Retina (tissue), 1 donor: Measurements from ENCODE around the gene GPX3.
A peak's percentile ranks its signal among the peaks of the same experiment; 100 is the strongest.

Experiments
- DNase-seq: peaks from one replicate; pipeline ENCODE4 v3.0.0-alpha.2; 2016

Gene GPX3

DNA sequence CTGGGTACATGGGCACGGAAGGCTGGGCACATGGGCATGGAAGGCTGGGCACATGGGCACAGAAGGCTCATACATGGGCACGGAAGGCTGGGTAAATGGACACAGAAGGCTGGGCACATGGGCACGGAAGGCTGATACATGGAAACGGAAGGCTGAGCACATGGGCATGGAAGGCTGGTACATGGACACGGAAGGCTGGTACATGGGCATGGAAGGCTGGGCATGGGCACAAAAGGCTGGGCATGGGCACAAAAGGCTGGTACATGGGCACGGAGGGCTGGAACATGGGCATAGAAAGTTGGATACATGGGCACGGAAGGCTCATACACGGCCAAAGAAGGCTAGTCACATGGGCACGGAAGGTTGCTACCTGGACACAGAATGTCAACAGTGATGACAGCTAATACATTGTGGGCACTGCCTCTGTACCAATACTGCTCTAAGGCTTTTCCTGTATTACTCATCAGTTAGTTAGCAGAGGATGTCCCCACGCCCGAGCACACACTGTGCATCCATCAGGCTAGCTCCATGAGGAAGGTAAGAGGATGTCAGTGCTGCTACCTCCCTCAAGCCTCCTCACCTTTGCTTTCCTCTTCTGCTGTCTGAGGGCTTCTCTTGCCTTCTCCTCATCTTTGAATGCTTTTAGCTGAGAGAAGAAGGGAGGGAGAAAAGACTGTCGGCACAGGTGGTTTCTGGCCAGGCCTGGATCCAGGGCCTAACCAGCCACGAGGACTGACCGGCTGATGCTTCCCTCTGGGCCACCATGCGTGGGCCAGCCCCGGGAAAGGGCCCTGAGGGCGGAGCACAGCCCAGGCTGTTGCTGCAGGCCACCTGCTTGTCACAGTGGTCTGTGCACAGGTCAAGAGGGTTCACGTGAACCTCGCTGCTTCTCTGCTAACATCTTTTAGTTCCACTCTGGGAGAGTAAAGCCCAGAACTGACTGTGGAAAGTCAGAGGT lies 14.3 kb downstream of the GPX3 start:
- no peak for DNase-seq

DNA sequence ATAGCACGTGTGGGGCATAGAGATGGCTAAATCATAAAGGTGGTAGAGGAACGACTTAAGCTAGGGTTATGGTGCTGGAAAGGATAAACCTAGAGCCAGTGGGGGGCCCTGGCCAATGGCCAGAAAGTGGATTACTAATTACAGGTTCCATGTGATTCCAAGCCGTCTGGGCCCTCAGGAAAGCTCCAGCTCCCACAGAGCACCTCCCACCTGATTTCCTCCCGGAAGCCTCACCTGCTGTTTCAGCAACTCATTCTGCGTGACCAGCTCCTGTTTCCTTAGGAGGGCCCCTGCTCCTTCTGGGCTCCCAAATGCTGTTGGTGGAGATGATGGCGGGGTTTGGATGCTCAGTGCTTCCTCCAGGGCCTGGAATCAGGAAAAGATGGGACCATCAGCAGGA lies 16.2 kb downstream of the GPX3 start:
- DNase-seq, result no peak

DNA sequence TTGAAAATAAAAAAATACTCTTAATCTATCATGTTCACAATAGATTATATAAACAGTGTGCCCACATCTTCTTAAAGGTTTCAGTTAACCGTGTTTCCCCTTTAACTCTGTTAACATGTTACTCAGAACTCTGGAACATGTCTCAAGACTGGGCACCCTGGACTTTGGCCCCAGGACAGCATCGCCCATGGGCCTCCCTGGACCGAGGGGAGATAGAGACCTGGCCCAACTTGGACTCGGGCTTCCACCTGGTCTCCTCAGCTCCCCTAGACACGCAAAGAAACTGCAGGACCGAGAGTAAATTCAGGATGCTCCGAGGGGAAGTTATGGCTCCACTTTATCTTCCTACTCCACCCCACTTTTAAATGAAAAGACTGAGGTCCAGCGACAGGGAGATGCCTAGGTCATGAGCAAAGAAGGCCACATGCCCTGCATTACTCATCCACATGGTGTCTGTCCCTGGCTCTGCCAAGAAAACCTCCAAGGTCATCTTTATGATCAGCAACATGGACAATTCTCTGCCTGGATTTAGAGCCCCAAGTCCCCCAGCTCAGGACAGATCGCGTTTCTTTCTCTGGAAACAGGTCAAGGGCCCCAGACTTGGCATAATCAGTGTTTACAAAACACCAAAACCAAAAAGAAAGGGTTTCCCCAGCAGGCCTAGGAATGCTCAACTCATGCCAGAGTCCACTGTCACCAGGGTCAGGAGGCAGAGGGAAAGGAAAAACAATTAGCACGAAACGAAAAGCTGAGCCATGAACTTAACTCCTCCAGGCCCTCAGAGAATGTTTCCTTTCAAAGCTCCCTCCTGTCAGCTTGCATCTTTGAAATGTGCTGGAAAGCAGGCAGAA lies 17.4 kb downstream of the GPX3 start:
- no peak for DNase-seq

DNA sequence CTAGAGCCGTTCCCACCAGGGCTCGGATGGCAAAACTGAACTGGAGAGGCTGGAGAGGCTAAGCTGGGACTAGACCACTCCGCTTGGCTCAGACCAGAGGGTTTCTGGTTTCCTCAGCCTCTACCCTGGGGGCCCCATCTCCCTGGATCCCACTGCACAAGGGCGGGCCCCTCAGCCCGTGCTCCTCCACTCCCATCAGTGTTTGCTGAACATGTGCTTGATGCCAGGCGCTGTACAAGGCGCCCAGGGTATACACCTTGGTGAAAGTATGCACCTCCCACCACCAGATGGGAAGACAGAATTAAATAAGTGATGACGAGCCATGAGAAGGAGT lies 18.0 kb downstream of the GPX3 start:
- DNase-seq, result no peak

DNA sequence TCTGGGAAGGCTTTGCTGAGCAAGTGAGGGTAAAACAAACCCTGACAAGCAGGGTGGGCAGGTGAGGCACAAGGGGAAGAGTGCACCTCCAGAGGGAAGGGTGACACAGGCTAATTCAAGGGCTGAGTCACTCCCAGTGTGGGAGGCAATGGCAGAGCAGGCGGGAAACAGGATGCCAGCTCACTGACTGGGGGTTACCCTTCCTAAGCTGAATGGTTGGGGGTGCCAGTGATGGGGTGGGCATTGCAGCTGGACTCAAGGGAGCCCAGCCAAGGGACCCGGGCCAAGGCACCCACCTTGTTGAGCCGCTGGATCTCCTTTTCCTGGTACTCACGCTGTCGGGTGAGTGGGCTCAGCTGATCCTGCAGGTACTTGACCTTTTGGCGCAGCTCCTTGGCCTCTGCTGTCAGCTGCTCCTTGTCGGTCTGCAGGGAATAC lies 18.4 kb downstream of the GPX3 start:
- no peak for DNase-seq

DNA sequence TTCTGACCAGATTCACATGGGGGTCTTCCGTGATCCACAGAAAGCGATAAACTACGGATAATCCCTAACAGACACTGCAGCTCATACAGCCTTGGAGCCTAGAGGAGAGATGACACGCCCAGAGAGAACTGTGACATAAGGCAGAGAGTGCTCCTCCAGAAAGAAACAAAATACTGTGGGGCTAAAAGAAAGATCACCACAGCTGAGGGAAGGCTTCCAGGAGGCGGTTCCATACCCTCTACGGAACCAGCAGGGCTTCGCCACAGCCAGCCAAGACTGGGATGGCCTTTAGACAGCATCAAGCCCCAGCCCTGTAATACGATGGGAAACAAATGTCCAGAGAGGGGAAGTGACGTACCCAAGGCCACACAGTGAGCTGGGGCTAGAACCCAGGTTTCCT lies 19.3 kb downstream of the GPX3 start:
- no peak for DNase-seq

DNA sequence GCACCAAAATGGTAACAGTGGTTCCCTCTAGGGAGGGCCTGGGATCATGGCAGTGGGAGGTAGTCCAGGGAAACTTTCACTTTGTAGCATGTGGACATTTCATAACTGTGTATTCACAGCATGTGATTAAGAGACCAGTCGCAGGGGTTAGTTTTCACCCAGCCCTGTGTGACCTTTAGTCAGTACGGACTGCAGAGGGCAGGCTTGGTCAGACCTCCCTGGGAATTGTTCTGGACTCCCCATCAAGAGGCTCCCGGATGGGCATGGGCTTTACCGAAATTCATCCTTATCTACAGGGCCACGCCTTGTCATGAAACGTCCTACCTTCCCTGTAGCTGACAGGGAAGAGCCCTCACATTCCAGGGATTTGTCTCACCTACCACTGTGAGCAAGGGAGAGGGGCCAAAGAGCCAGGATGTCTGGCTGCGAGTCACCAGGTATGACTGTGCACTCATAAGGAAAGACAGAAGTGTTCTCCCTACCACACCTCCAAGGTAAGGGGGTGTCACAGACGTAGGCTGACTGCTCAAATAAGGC lies 19.9 kb downstream of the GPX3 start:
- DNase-seq, result no peak

DNA sequence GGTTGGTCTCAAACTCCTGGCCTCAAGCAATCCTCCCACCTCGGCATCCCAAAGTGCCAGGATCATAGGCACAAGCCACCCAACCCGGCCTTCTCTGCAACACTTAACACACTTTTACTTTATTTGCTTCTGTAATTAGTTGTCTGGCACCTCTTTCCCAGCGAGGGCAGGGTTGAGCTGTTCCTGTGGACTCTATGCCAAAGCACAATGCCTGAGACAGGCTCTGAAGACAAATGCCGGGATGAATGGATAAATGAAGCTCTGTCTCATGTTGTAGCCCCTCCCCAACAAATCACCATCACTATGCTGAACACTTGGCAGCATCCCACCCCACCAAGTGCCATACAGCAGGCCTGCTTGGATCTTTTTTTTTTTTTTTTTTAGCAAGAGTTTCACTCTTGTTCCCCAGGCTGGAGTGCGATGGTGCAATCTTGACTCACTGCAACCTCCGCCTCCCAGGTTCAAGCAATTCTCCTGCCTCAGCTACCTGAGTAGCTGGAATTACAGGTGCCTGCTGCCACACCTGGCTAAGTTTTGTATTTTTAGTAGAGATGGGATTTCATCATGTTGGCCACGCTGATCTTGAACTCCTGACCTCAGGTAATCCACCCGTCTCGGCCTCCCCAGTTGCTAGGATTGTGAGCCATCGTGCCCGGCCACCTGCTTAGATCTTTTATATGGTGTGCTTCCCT lies 21.3 kb downstream of the GPX3 start:
- no peak for DNase-seq

DNA sequence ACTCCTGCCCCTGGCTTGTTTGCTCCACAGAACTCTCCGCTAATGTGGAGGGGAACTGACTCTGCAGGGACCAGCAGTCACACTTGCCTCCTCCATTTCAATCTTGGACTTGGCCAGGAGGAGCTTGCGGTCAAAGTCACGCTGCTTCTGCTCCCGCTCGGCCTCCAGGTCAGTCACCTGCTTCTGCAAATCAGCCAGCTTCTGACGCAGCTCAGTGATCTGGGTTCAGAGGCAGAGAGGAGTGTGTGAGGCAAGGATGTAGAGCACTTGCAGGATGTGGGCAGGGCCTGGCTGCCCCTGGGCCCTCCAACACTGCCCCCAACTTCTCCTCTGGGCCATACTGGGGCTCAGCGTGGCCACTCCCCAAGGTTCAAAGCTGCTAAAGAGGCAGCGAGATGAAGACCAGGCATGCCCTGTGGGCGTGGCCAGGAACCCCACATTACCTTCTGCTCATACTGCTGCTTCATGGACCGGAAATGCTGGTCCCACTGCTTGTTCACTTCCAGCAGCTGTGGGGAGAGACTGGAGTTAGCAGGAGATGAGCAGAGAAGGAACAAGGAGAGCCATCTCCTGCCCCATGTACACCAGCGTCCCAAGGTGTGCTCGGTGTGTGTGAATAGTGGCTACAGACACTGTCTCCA lies 22.2 kb downstream of the GPX3 start:
- no peak for DNase-seq

DNA sequence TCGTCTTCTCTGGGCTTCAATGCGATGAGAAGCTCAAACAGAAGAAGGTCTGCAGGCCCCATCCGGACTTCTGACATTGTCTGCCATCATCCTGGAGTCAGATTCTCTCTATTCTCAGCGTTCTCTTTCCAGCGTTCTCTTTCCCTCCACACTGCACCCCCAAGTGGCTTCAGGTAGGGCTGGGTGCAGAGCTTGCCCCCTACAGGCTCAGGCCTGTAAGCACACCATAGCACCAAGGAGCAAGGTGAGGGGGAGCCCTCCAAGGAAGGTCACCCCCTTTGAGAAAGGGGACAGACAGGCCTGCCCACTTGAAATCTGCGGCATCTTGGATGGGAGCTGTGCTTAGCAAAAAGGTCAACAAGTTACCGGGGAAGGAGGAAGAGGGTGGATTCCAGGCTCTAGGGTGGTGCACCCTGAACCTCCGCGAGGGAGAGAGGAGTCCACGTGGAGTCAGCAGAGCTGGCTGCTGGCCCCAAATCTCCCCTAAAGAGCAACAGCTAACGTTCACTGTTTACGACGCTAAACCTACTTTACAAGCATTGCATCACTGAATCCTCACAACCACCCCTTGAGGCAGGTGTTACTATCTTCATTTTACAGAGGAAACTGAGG lies 27.5 kb downstream of the GPX3 start:
- DNase-seq, result peak; percentile 33

DNA sequence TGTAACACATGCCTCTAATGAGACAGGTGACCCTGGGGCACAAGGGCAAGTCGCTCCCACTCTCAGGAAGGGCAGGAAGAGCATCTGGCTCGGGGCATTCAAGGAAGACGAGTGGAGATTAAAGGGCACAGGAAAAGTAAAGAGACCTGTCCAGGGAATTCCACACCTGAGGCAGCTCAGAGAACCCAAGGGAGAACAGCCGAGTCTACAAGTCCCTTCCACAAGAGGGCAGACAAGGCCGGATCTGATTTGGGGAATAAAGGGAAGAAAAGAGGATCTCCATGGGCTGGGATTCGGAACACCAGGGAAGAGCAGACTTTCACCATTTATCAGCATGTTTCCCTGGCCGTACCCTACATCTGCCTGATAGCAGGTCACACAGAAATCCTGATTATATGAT lies 28.1 kb downstream of the GPX3 start:
- DNase-seq, result no peak

DNA sequence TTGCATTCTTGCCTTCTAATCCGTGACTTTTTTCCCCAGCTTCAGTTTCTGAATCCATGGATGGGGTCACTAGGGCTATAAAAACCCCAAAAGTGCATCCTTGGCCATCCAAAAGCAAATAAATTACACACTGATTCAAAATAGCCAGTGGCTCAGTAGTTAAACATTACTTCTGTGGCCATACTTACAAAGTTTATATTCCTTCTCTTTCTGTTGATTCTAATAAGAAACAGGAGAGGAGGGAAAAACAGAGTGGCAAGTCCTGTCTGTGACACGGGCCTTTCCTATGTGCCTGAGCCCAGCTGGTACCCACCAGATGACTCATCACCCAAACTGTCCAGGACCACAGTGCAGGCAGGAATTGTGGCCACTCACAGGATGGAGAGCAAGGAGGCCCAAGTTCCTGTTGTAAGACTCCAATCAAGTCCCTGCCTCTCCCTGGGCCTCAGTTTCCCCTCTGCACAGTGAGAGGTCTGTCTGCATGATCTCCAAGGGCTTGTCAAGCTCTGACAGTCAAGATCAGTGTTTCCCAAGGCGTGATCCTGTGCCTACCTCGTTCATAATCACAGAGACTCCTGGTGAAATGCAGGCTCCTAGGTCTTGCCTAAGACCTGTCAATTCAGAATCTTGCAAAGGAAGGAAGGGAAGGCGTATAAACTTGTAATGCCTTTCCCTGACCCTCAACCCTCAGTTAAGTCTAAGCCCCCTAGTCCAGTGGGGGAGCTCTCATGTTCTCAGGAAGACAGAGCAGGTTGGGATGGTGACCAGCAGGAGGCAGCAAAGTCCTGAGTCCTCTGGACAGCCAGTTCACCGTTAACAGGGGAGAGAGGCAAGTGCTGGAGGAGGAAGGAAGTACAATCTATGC lies 30.9 kb downstream of the GPX3 start:
- peak; percentile 65 for DNase-seq

DNA sequence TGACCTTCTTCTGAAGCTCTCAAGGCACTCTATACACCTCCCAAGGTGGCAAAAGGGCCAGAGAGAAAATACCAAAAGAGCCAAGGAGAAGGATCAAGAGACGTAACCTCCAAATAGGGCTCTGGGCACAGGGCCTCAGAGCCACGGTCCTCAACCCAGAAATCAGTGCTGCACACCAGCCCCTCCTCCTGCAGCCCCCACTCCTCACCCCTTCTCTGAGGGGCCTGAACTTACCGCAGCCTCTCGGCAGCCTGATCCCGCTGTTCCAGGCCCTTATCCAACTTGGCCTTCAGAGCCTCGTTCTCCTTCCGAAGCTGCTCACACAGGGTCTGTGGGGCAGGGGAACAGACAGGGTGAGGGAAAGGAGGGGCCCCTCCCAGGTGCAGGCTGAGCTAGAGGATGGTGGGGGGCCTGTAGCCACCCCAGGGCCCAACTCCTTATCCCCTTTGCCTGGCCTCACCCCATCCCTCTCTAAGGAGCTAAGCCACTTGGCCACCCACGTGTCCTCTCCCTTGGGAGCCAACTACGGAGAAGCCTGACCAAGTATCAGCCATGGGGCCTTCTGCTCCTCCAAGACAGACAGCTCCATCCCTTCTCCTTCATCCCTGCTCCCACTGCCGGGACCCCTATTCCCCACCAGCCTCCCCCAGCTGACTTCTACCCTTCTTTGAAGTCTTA lies 31.7 kb downstream of the GPX3 start:
- DNase-seq, result no peak

DNA sequence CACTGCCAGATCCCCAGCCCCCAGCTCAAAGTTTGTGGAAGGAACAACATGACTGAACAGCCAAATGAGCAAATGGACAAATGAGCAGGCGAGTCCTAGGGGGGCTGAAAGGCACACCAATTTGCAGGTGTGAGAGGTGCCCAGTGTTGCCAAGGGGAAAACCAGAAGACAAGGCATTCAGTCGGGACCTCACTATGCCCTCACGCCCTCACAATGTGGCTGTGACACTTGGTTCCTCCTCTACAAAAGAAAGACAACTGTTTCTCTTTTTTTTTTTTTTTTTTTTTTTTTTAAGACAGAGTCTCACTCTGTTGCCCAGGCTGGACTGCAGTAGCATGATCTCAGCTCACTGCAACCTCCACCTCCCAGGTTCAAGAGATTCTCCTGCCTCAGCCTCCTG lies 32.4 kb downstream of the GPX3 start:
- no peak for DNase-seq

DNA sequence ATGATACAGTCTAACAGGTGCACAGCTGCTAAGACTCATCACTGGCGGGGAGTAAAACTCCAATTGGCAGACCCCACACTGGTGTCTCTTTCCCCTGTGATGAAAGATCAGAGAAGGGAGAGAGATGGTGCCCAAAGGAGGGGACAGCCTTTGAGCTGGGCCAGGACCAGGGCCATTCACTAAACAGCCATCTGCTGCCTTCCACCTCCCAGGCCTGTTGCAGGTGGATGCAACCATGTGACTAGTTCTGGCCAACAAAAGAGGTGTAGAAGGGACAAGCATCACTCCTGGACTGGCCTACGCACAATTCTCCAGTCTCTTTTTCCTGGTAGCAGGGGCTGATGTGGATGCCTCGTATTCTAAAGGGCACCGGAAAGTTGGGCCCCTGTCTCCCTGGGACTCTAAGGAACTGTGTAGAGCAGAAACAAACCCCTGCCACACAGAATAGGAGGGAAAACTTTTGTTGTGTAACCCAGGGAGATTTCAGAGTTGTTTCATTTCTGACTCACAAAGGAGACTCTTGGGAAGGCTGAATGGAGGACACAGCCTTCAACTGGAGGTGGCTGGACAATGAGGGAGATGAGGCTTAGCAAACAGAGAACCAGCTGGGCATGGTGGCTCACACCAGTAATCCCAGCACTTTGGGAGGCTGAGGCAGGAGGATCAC lies 33.5 kb downstream of the GPX3 start:
- DNase-seq, result no peak

DNA sequence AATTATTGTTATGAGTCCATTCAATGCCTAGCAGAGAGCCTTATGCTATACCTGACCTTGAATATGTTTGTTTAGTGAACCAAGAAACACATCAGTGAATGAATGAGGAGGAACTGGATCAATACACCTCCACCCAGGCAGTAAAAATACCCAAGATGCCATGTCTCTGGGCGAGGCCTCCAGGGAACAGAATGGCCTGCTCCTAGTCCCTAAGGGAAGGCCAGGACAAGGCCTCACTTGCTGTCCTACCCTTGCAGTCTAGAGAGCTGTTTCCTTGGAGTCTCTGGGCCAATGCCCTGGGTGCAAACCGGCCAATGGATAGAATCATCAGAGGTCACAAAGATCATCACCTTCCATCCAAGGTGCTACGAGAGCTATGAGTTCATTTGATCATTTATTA lies 34.3 kb downstream of the GPX3 start:
- DNase-seq, result no peak

DNA sequence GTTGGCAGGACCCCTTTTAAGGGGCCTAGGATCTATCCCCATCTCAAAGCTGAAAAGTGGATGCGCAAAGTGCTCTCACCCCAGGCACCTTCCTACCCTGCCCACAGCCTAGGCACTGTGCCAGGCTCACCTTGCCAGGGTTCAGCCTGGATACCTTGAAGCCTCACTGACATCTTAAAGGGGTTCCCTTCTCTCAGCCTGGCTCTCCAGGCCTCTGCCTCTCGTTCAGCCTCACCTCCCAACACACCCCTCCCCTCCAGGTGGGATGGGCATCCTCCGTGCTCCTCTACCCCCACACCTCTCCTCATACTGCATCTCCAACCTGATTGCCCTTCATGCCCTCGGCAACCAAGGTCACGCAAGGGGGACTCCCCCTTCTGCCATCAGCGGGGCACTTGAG lies 34.9 kb downstream of the GPX3 start:
- DNase-seq, result no peak

DNA sequence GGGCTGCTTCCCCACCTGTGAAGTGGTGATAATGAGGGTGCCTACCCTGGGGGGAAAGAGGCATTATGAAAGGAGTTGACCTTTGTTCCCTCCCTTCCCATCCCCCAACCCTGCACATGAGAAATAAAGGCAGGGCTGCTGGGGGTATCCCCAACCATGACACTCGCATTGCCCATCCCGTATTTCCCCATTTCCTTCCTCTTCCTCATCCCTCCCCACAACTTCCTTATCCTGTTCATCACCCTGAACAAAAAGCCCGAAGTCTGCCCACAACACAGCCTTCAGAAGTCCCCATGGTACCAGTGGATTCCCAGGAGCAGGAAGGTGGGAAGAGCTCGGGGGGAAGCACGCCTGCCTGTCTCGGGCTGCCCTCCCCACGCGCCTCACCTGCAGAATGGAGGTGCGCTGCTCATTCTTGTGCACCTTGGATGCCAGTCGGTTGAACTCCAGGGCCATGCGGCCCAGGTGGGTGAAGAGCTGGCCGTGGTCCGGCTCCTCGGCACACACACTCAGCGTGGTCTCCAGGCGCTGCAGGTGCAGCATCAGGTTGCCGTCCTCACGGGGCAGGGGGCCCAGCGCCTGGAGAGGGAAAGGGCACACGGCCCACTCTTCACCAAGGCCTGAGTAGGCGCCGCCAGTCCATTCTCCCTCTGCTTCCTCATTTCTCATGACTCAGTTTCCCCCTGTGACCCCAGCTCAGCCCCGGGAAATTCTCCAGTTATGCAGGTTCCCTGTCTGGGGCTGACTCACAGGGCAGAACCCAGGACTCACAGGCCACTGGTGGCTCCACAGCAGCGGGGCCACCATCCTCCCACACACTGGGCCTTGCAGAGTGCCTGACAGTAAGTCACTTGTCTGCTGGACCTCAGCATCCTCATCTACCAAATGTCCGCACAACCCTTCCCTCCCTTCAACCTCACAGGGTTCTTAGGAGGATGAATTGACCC lies 36.3 kb downstream of the GPX3 start:
- no peak for DNase-seq

DNA sequence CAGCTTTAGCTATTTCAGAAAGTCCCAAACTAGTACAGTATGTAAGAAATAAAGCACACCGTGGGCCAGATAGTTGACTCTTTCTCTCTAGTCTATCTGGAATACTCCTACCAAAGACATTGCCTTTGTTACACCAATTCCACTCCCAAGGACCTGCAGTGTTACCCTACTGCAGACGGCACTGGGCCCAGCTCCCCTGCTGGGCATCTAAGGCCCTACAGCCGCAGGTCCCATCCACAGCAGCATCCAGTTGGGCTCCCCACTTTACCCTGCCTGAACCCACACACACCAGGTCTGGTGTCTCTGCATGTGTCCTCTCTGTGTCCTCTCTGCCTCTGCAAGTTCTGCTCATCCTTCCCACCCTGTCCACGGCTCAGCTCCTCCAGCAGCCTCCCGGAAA lies 37.9 kb downstream of the GPX3 start:
- DNase-seq, result no peak
